Lung (tissue), 12 donors: ENCODE results near the gene GSDME. TPM values are rescaled to one million over a fixed set of nuclear protein-coding genes. Genes with fewer than 3 reads are reported as not detected.

ENCODE experiments used
- ATAC-seq: fragments of 200-7000 bp; cut with Tn5 transposase; one replicate; pipeline ENCODE4 v1.9.1; 2020; ENCODE audit warnings: moderate number of reproducible peaks; ENCODE audit not compliant: insufficient read depth, low FRiP score
- DNase-seq, 3 donors: peaks; one replicate each; pipeline ENCODE4 v3.0.0-alpha.2; 2013 to 2017
- H3K27ac ChIP-seq, 2 donors: one replicate each; pipeline ENCODE4 v1.5.1; 2013; ENCODE audit warnings: mild to moderate bottlenecking in 2 of 2, moderate library complexity in 2 of 2, control low read depth in 1 of 2, inconsistent platforms in 1 of 2, low read depth in 1 of 2, low read length in 1 of 2
- H3K27me3 ChIP-seq, 3 donors: one replicate each; pipeline ENCODE4 v1.5.1; 2013; ENCODE audit warnings: low read length in 2 of 3; ENCODE audit not compliant: control insufficient read depth in 3 of 3, insufficient read depth in 3 of 3
- H3K36me3 ChIP-seq, 4 donors: one replicate each; pipeline ENCODE4 v1.5.1; 2013; ENCODE audit warnings: low read length in 4 of 4, mild to moderate bottlenecking in 1 of 4, moderate library complexity in 1 of 4; ENCODE audit not compliant: control insufficient read depth in 4 of 4, insufficient read depth in 4 of 4
- H3K4me1 ChIP-seq, 5 donors: one replicate each; pipeline ENCODE4 v1.5.1; 2013; ENCODE audit warnings: low read length in 5 of 5, mild to moderate bottlenecking in 2 of 5, moderate library complexity in 1 of 5; ENCODE audit not compliant: control insufficient read depth in 5 of 5, insufficient read depth in 5 of 5
- H3K4me3 ChIP-seq: one replicate; pipeline ENCODE4 v1.5.1; 2013; ENCODE audit warnings: mild to moderate bottlenecking, control low read depth, moderate library complexity
- H3K9ac ChIP-seq, 2 donors: one replicate each; pipeline ENCODE4 v1.5.1; 2013; ENCODE audit warnings: low read length in 2 of 2, control low read depth in 1 of 2; ENCODE audit not compliant: insufficient read depth in 1 of 2
- H3K9me3 ChIP-seq, 4 donors: one replicate each; pipeline ENCODE4 v1.5.1; 2013; ENCODE audit warnings: low read length in 3 of 4, mild to moderate bottlenecking in 1 of 4, moderate library complexity in 1 of 4; ENCODE audit not compliant: control insufficient read depth in 4 of 4, insufficient read depth in 3 of 4
- WGBS, 2 donors: extraction: QIAGEN DNeasy Blood & Tissue Kit; methylation state at CpG; one replicate each; pipeline ENCODE4 v1.1.7; 2013; 5-methylcytosine and 5-hydroxymethylcytosine counted together
- polyA plus RNA-seq, 2 donors: library from polyadenylated mRNA; stranded (reverse); fragments of 200-250 nt; gene quantifications; one replicate each; pipeline ENCODE4 v1.2.1, GENCODE V29; 2013
- total RNA-seq, 2 donors: library from RNA; depleted of rRNA in 1 of 2; stranded (reverse); fragments of >200 nt in 1 of 2; gene quantifications; one replicate each; pipeline ENCODE4 v1.2.1, GENCODE V29; 2014 to 2021
- TF ChIP-seq, protein P1 (sequence below): IDR thresholded peaks from 2 replicates; pipeline ENCODE4 v1.5.1; 2012; ENCODE audit warnings: mild to moderate bottlenecking; ENCODE audit errors: control extremely low read depth, extremely low read depth
- donor health status: control.
- donor health status: control.
- donor health status: Bipolar disorder and iron deficiency.
- donor health status: healthy.
- donor health status: DM: yes; HTN: yes; CAD: no.

The GSDME gene
- total and polyA plus RNA-seq, 4 donors = 3.0 to 16.6 (median 11.4) TPM

- Histone ChIP-seq H3K27me3 (no peaks in the 10 kb centered on the region), H3K4me3 (no peak overlapping the region), H3K27ac (no peak overlapping the region), H3K4me1 (no peaks in the 10 kb centered on the region), H3K9ac (no peak overlapping the region), H3K9me3 (peaks cover 0 to 4% (median 0%) of the 10 kb centered on the region in 4 donors), H3K36me3 (peaks cover 0 to 3% (median under 1%) of the 10 kb centered on the region in 4 donors)
- peak in 2 of 3 donors; percentile 25 to 56 for DNase-seq
- 82 to 83% methylated on average over 19 of the region's 19 CpGs for WGBS, 2 donors
- TF ChIP-seq, protein P1, sequence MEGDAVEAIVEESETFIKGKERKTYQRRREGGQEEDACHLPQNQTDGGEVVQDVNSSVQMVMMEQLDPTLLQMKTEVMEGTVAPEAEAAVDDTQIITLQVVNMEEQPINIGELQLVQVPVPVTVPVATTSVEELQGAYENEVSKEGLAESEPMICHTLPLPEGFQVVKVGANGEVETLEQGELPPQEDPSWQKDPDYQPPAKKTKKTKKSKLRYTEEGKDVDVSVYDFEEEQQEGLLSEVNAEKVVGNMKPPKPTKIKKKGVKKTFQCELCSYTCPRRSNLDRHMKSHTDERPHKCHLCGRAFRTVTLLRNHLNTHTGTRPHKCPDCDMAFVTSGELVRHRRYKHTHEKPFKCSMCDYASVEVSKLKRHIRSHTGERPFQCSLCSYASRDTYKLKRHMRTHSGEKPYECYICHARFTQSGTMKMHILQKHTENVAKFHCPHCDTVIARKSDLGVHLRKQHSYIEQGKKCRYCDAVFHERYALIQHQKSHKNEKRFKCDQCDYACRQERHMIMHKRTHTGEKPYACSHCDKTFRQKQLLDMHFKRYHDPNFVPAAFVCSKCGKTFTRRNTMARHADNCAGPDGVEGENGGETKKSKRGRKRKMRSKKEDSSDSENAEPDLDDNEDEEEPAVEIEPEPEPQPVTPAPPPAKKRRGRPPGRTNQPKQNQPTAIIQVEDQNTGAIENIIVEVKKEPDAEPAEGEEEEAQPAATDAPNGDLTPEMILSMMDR = no peak
- ATAC-seq = no peak
Observed at GRCh38 chr7:24722386-24723177, 34.7 kb downstream of the GSDME start.

GRCh38 chr7:24721481-24722001 is 35.7 kb downstream of the GSDME start:
- no peaks in the 10 kb centered on the region for H3K4me1 ChIP-seq
- H3K4me3 ChIP-seq = no peak overlapping the region
- WGBS, 2 donors = 68 to 81% methylated on average over 10 of the region's 10 CpGs
- no peaks in the 10 kb centered on the region for H3K27me3 ChIP-seq
- DNase-seq = no peak
- TF ChIP-seq, protein P1 = no peak
- peaks cover 0 to 4% (median 0%) of the 10 kb centered on the region in 4 donors for H3K9me3 ChIP-seq
- no peak overlapping the region for H3K27ac ChIP-seq
- ATAC-seq = no peak
- H3K9ac ChIP-seq = no peak overlapping the region
- peaks cover 0 to 3% (median under 1%) of the 10 kb centered on the region in 4 donors for H3K36me3 ChIP-seq

DNA sequence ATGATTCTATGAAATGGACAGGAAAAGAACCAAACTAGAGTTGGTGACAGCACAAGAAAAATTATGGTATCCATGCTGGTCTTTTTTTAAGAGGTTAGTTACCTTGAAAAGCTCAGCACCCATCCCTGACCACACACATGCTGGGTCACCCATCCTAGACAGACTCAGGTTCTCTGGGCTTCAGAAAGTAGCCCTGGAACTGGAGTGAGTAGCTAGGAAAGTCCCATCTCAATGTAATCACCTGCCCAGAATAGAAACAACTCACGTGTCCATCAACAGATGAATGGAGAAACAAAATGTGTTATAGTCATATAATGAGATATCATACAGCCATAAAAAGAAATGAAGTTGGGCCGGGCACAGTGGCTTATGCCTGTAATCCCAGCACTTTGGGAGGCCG is 37.0 kb downstream of the GSDME start:
- Histone ChIP-seq H3K9ac (no peak overlapping the region), H3K4me3 (no peak overlapping the region), H3K36me3 (peaks cover 0 to 3% (median under 1%) of the 10 kb centered on the region in 4 donors), H3K4me1 (no peaks in the 10 kb centered on the region), H3K27ac (no peak overlapping the region), H3K9me3 (peaks cover 0 to 4% (median 0%) of the 10 kb centered on the region in 4 donors), H3K27me3 (no peaks in the 10 kb centered on the region)
- TF ChIP-seq, protein P1 = no peak
- DNase-seq (no peak), ATAC-seq (no peak)
- WGBS, 2 donors = 91 to 94% methylated on average over 3 of the region's 3 CpGs
